SJCRH30 (cell line): ENCODE results near the gene ATF7. TPM values are rescaled to one million over a fixed set of nuclear protein-coding genes. Genes with fewer than 3 reads are reported as not detected.
"Not testable (repeated sequence)": the region's sequence is repeated elsewhere in the genome, so short reads cannot be mapped to it uniquely, and the experiment has no call there.

Experiments used
- DNase-seq, 2 experiments: peaks; one replicate each; pipeline ENCODE4 v3.0.0-alpha.2; 2015 to 2020
- H3K27ac ChIP-seq: fragments of 250-450 bp; sonication (Bioruptor Pico); 2 replicates; pipeline ENCODE4 v1.5.1; 2020; ENCODE audit warnings: mild to moderate bottlenecking, moderate library complexity
- H3K27me3 ChIP-seq: fragments of 250-450 bp; sonication (Bioruptor Pico); 2 replicates; pipeline ENCODE4 v1.5.1; 2020; ENCODE audit warnings: mild to moderate bottlenecking, moderate library complexity
- H3K36me3 ChIP-seq: fragments of 250-450 bp; sonication (Bioruptor Pico); 2 replicates; pipeline ENCODE4 v1.5.1; 2020; ENCODE audit warnings: mild to moderate bottlenecking, moderate library complexity
- H3K4me1 ChIP-seq: fragments of 250-450 bp; sonication (Bioruptor Pico); 2 replicates; pipeline ENCODE4 v1.5.1; 2020; ENCODE audit warnings: mild to moderate bottlenecking, moderate library complexity
- H3K4me3 ChIP-seq: fragments of 250-450 bp; sonication (Bioruptor Pico); 2 replicates; pipeline ENCODE4 v1.5.1; 2020; ENCODE audit warnings: mild to moderate bottlenecking, moderate library complexity
- H3K9me3 ChIP-seq: fragments of 250-450 bp; sonication (Bioruptor Pico); replicated peaks from 2 replicates; pipeline ENCODE4 v1.5.1; 2020; ENCODE audit warnings: mild to moderate bottlenecking, moderate library complexity
- total RNA-seq: library from RNA; depleted of rRNA; stranded (reverse); fragments of >200 nt; shearing (Covaris generic); gene quantifications from 2 replicates; pipeline ENCODE4 v1.2.3, GENCODE V29; 2014

Gene ATF7
- total RNA-seq, 1 experiment from 2014 or later, result 13.3 TPM

- Histone ChIP-seq H3K36me3 (peaks cover 9% of the 10 kb centered on the region; the same call in 1 of the 2 replicates), H3K4me3 (no peak overlapping the region), H3K27me3 (no peaks in the 10 kb centered on the region), H3K4me1 (no peaks in the 10 kb centered on the region), H3K27ac (no peak overlapping the region), H3K9me3 (no peaks in the 10 kb centered on the region)
- no peak for DNase-seq
These were observed 73.5 kb downstream of the ATF7 start for GRCh38 chr12:53552361-53553327.

DNA sequence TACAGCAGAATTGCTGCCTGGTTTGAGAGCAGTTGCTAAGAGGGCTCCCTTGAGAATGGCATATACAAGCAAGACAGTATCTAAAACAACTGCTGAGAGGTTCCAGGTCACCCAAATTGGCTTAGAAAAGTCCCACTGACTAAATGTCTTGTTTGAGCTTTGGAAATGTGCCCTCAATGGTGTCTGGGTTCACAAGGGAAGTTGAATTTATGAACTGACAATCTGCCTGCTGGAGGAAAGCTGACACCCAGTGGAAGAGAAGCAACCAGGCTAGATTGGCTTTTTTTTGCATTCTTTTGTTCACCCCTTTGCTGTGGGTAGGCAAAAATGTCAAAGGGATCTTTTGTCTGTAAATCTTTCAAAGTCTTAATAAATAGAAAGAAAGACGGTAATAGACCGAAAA, 74.3 kb downstream of the ATF7 start:
- H3K9me3 ChIP-seq, result no peaks in the 10 kb centered on the region
- DNase-seq, result no peak

DNA sequence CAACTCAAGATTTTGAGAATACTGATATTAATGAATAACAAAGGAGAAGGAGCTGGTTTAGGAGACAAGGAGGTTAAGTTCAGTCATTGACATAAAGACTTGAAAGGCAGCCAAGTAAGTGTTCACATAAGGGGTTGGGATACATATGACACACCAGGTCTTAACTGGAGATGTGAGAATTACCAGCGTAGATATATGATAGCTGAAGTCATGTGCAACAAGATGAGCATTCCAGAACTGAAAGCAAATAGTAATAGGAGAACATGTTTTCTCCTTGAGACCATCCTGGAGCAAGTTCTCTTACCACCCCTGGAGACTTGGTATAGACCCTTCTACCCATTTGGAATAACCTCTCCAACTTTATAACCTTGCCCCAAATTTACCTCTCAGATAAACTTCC, 75.6 kb downstream of the ATF7 start:
- Histone ChIP-seq H3K4me3 (no peak overlapping the region), H3K4me1 (no peaks in the 10 kb centered on the region), H3K36me3 (peaks cover 9% of the 10 kb centered on the region; the same call in 1 of the 2 replicates), H3K27ac (no peak overlapping the region), H3K27me3 (no peaks in the 10 kb centered on the region), H3K9me3 (no peaks in the 10 kb centered on the region)
- no peak for DNase-seq

More for the DNA sequence above, 74.3 kb downstream of the ATF7 start:
- H3K27ac ChIP-seq, result no peak overlapping the region
- H3K4me3 ChIP-seq, result no peak overlapping the region
- H3K4me1 ChIP-seq, result no peaks in the 10 kb centered on the region
- no peaks in the 10 kb centered on the region for H3K27me3 ChIP-seq
- H3K36me3 ChIP-seq, result peaks cover 9% of the 10 kb centered on the region; the same call in 1 of the 2 replicates

- not testable (repeated sequence) for H3K4me1 ChIP-seq, H3K9me3 ChIP-seq, H3K27me3 ChIP-seq, H3K4me3 ChIP-seq, H3K27ac ChIP-seq, DNase-seq, H3K36me3 ChIP-seq
These were observed 76.1 kb downstream of the ATF7 start for GRCh38 chr12:53550131-53550530.

- not testable (repeated sequence) for H3K36me3 ChIP-seq, H3K27ac ChIP-seq, H3K9me3 ChIP-seq, H3K27me3 ChIP-seq, H3K4me3 ChIP-seq, DNase-seq, H3K4me1 ChIP-seq
These were observed 77.8 kb downstream of the ATF7 start for GRCh38 chr12:53548354-53548753.

GRCh38 chr12:53543539-53543938, 82.6 kb downstream of the ATF7 start:
- Histone ChIP-seq H3K9me3 (no peaks in the 10 kb centered on the region), H3K4me1 (no peaks in the 10 kb centered on the region), H3K27ac (no peak overlapping the region), H3K4me3 (no peak overlapping the region), H3K27me3 (no peaks in the 10 kb centered on the region), H3K36me3 (peaks cover 7% of the 10 kb centered on the region)
- DNase-seq, result peak; percentile 47 to 61

- no peak for DNase-seq
- Histone ChIP-seq H3K4me3 (no peak overlapping the region), H3K9me3 (no peaks in the 10 kb centered on the region), H3K36me3 (peaks cover 11% of the 10 kb centered on the region), H3K4me1 (no peaks in the 10 kb centered on the region), H3K27ac (no peak overlapping the region), H3K27me3 (no peaks in the 10 kb centered on the region)
These were observed 86.7 kb downstream of the ATF7 start for GRCh38 chr12:53539526-53539925.

DNA sequence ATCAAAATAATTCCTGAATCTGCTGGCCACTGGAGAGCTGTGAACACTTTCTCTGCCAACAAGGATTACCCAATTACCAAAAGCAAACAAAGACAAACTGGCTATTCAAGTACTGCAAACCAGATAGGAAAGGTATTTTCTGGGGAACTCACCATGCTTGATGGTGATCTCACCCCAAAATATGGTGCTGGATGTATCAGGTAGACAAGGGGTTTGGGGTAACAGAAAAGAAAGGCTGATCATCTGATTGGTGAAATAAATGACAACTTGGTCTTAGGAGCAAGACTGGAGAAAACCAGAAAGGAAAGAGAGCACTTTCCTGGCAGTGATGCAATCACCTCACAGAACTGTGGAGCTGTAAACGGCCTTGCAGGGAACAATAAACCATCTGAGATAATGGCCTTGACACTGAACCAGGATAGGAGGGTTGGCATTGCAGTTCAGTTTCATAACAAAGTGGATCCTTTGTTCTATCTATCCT, 87.9 kb downstream of the ATF7 start:
- Histone ChIP-seq H3K4me1 (no peaks in the 10 kb centered on the region), H3K9me3 (no peaks in the 10 kb centered on the region), H3K36me3 (peaks cover 16% of the 10 kb centered on the region), H3K4me3 (no peak overlapping the region), H3K27me3 (no peaks in the 10 kb centered on the region), H3K27ac (no peak overlapping the region)
- no peak for DNase-seq

- DNase-seq, result no peak
- Histone ChIP-seq H3K36me3 (peaks cover 17% of the 10 kb centered on the region), H3K4me1 (no peaks in the 10 kb centered on the region)
These were observed 89.2 kb downstream of the ATF7 start for GRCh38 chr12:53536962-53537361.

GRCh38 chr12:53533471-53533870, 92.7 kb downstream of the ATF7 start:
- Histone ChIP-seq H3K4me1 (no peaks in the 10 kb centered on the region), H3K9me3 (no peaks in the 10 kb centered on the region), H3K27me3 (no peaks in the 10 kb centered on the region), H3K4me3 (no peak overlapping the region), H3K27ac (no peak overlapping the region), H3K36me3 (peaks cover 18% of the 10 kb centered on the region)
- DNase-seq, result no peak

More at GRCh38 chr12:53536962-53537361, 89.2 kb downstream of the ATF7 start:
- Histone ChIP-seq H3K27me3 (no peaks in the 10 kb centered on the region), H3K4me3 (no peak overlapping the region), H3K27ac (no peak overlapping the region), H3K9me3 (no peaks in the 10 kb centered on the region)

DNA sequence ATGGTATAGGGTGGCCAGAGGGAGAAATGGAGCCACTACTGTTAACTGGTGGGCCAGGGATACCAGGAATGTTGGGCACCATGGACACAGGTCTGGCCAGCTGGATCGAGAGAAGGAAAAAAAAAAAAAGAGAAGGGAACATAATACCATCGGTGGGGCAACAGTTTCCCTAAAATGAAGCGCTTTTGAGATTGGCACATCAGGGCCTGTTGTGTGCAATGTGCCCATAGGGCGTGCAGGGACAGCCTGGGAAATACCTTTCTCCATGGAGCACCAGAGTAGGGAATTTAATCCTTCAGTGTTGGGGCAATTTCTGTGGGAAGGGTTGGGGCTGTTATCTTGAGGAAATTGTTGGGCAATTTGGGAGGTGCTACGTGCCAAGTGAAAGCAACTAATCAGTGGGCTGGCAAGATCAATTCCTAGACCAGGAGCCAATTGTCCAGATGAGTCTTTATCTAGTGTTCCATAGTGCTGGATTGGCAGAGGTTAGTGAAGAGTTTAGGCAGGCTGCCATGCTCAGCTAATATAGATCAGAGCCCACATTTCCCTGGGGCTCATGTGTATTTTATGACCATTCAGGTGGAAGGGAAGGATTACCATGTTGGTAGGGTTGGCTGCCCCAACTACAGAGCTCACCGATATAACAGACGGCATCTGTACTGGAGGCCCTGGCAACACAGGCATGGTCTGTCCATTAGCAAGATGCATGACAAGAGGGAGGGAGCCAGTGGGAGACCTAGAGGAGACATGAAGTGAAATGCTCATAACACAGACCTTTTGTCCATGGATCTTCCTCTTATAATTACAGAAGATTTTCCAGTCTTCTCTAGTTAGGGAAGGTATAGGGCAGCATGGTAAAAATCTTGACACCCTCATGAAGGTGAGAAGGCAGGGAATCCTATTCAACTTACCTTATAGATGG, 93.4 kb downstream of the ATF7 start:
- Histone ChIP-seq H3K27ac (no peak overlapping the region), H3K4me1 (no peaks in the 10 kb centered on the region), H3K4me3 (no peak overlapping the region), H3K36me3 (peaks cover 18% of the 10 kb centered on the region), H3K9me3 (no peaks in the 10 kb centered on the region), H3K27me3 (no peaks in the 10 kb centered on the region)
- no peak for DNase-seq

GRCh38 chr12:53532021-53532420, 94.2 kb downstream of the ATF7 start:
- DNase-seq, result no peak

GRCh38 chr12:53530920-53531319, 95.3 kb downstream of the ATF7 start:
- no peak overlapping the region for H3K4me3 ChIP-seq
- H3K4me1 ChIP-seq, result no peaks in the 10 kb centered on the region
- no peaks in the 10 kb centered on the region for H3K9me3 ChIP-seq
- peaks cover 13% of the 10 kb centered on the region for H3K36me3 ChIP-seq
- no peaks in the 10 kb centered on the region for H3K27me3 ChIP-seq
- H3K27ac ChIP-seq, result no peak overlapping the region
- DNase-seq, result no peak

More at GRCh38 chr12:53532021-53532420, 94.2 kb downstream of the ATF7 start:
- Histone ChIP-seq H3K4me1 (no peaks in the 10 kb centered on the region), H3K27ac (no peak overlapping the region), H3K4me3 (no peak overlapping the region), H3K36me3 (peaks cover 15% of the 10 kb centered on the region), H3K9me3 (no peaks in the 10 kb centered on the region), H3K27me3 (no peaks in the 10 kb centered on the region)

GRCh38 chr12:53530061-53530460, 96.1 kb downstream of the ATF7 start:
- Histone ChIP-seq H3K4me1 (no peaks in the 10 kb centered on the region), H3K27me3 (no peaks in the 10 kb centered on the region), H3K4me3 (no peak overlapping the region), H3K9me3 (no peaks in the 10 kb centered on the region), H3K36me3 (peaks cover 13% of the 10 kb centered on the region), H3K27ac (no peak overlapping the region)
- DNase-seq, result no peak

DNA sequence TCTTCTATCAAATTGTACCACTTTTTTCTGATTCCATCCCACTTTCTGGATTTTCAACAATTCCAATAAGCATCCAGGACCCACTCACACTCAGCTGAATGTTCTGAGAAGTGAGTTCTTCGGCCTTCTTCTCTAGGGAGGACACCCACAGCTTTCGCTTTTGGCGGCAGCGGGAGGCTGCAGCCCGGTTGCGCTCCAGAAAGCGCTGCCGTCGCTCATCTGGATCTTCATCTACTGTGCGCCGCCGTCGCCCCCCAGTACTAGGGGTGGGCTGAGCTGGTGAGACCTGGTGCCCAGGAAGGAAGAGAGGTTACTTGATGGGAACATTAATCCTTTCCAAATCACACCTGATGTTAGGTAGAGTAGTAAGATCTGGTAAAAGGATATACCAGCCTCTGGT, 101.7 kb downstream of the ATF7 start:
- no peaks in the 10 kb centered on the region for H3K27me3 ChIP-seq
- H3K4me3 ChIP-seq, result no peak overlapping the region
- no peak for DNase-seq
- peaks cover 13% of the 10 kb centered on the region for H3K36me3 ChIP-seq
- no peaks in the 10 kb centered on the region for H3K4me1 ChIP-seq
- no peak overlapping the region for H3K27ac ChIP-seq
- no peaks in the 10 kb centered on the region for H3K9me3 ChIP-seq
